Measurements from ENCODE around the gene NUDT19. TPM values are rescaled to one million over a fixed set of nuclear protein-coding genes. Genes with fewer than 3 reads are reported as not detected.
A peak's percentile ranks its signal among the peaks of the same experiment; 100 is the strongest.
"Not testable (repeated sequence)": the region's sequence is repeated elsewhere in the genome, so short reads cannot be mapped to it uniquely, and the experiment has no call there.

NUDT19 gene
- total and polyA plus RNA-seq, 9 donors: 5.3 to 9.4 (median 8.4) TPM

GRCh38 chr19:32735936-32736335, 44.3 kb downstream of the NUDT19 start:
- H3K27me3 ChIP-seq (ENCODE audit: control insufficient read depth, insufficient read depth, low read length): no peaks in the 10 kb centered on the region
- no peaks in the 10 kb centered on the region for H3K4me1 ChIP-seq (ENCODE audit: control insufficient read depth, insufficient read depth, low read length)
- no peaks in the 10 kb centered on the region for H3K36me3 ChIP-seq (ENCODE audit: control insufficient read depth, insufficient read depth, low read length)
- H3K27ac ChIP-seq (ENCODE audit: low read length): no peak overlapping the region
- no peaks in the 10 kb centered on the region for H3K9me3 ChIP-seq (replicated peaks; ENCODE audit: control insufficient read depth, low read depth, low read length)
- no peak overlapping the region for H3K4me3 ChIP-seq (ENCODE audit: low read length)
- no peak for DNase-seq
- WGBS (ENCODE audit: insufficient coverage): no CpG with 5 or more reads among the region's 4 CpGs

- H3K27me3 ChIP-seq (ENCODE audit: control insufficient read depth, insufficient read depth, low read length): no peaks in the 10 kb centered on the region
- no peak overlapping the region for H3K27ac ChIP-seq (ENCODE audit: low read length)
- no peak for DNase-seq
- H3K4me1 ChIP-seq (ENCODE audit: control insufficient read depth, insufficient read depth, low read length): no peaks in the 10 kb centered on the region
- H3K9me3 ChIP-seq (replicated peaks; ENCODE audit: control insufficient read depth, low read depth, low read length): no peaks in the 10 kb centered on the region
- 83% methylated on average over 1 of the region's 9 CpGs for WGBS (ENCODE audit: insufficient coverage)
- no peaks in the 10 kb centered on the region for H3K36me3 ChIP-seq (ENCODE audit: control insufficient read depth, insufficient read depth, low read length)
- no peak overlapping the region for H3K4me3 ChIP-seq (ENCODE audit: low read length)
These were observed 51.4 kb downstream of the NUDT19 start for GRCh38 chr19:32743021-32743420.

DNA sequence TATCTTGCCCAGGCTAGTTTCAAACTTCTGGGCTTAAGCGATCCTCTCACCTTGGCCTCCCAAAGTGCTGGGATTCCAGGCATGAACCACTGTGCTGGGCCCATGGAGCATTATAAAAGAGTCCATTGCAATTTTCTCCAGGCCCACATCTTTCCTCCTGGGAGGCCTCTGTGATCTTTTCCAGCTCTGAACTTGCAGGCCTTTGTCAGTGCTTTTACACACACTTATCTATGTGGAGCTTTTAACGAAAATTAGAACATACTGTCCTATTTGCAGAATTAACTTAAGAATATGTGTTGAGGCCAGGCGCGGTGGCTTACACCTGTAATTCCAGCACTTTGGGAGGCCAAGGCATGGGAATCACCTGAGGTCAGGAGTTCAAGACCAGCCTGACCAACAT, 51.8 kb downstream of the NUDT19 start:
- Histone ChIP-seq H3K36me3 (ENCODE audit: control insufficient read depth, insufficient read depth, low read length) (no peaks in the 10 kb centered on the region), H3K9me3 (replicated peaks; ENCODE audit: control insufficient read depth, low read depth, low read length) (no peaks in the 10 kb centered on the region), H3K4me3 (ENCODE audit: low read length) (no peak overlapping the region), H3K4me1 (ENCODE audit: control insufficient read depth, insufficient read depth, low read length) (no peaks in the 10 kb centered on the region), H3K27ac (ENCODE audit: low read length) (no peak overlapping the region), H3K27me3 (ENCODE audit: control insufficient read depth, insufficient read depth, low read length) (no peaks in the 10 kb centered on the region)
- DNase-seq: no peak
- WGBS (ENCODE audit: insufficient coverage): 83% methylated on average over 1 of the region's 4 CpGs

- Histone ChIP-seq H3K27ac (ENCODE audit: low read length) (no peak overlapping the region), H3K4me1 (ENCODE audit: control insufficient read depth, insufficient read depth, low read length) (no peaks in the 10 kb centered on the region), H3K9me3 (replicated peaks; ENCODE audit: control insufficient read depth, low read depth, low read length) (no peaks in the 10 kb centered on the region), H3K36me3 (ENCODE audit: control insufficient read depth, insufficient read depth, low read length) (no peaks in the 10 kb centered on the region), H3K4me3 (ENCODE audit: low read length) (no peak overlapping the region), H3K27me3 (ENCODE audit: control insufficient read depth, insufficient read depth, low read length) (peaks cover 4% of the 10 kb centered on the region)
- WGBS (ENCODE audit: insufficient coverage): 93% methylated on average over 12 of the region's 18 CpGs
- DNase-seq: no peak
These were observed 53.1 kb downstream of the NUDT19 start for GRCh38 chr19:32744555-32745325.

- not testable (repeated sequence) for H3K27me3 ChIP-seq (ENCODE audit: control insufficient read depth, insufficient read depth, low read length); H3K4me1 ChIP-seq (ENCODE audit: control insufficient read depth, insufficient read depth, low read length); H3K4me3 ChIP-seq (ENCODE audit: low read length); DNase-seq; H3K27ac ChIP-seq (ENCODE audit: low read length); H3K9me3 ChIP-seq (replicated peaks; ENCODE audit: control insufficient read depth, low read depth, low read length); H3K36me3 ChIP-seq (ENCODE audit: control insufficient read depth, insufficient read depth, low read length)
- 8% methylated on average over 2 of the region's 2 CpGs for WGBS (ENCODE audit: insufficient coverage)
These were observed 54.1 kb downstream of the NUDT19 start for GRCh38 chr19:32745594-32746251.

DNA sequence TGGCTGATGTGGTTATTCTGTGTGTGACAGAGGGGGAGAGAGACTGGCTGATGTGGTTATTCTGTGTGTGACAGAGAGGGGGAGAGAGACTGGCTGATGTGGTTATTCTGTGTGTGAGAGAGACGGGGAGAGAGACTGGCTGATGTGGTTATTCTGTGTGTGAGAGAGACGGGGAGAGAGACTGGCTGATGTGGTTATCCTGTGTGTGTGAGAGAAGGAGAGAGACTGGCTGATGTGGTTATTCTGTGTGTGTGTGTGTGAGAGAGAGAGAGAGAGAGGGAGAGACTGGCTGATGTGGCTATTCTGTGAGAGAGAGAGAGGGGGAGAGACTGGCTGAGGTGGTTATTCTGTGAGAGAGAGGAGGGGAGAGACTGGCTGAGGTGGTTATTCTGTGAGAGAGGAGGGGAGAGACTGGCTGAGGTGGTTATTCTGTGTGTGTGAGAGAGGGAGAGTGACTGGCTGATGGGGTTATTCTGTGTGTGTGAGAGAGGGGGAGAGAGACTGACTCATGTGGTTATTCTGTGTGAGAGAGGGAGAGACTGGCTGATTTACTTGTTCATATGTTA, 55.1 kb downstream of the NUDT19 start:
- WGBS (ENCODE audit: insufficient coverage): 0% methylated on average over 2 of the region's 2 CpGs

DNA sequence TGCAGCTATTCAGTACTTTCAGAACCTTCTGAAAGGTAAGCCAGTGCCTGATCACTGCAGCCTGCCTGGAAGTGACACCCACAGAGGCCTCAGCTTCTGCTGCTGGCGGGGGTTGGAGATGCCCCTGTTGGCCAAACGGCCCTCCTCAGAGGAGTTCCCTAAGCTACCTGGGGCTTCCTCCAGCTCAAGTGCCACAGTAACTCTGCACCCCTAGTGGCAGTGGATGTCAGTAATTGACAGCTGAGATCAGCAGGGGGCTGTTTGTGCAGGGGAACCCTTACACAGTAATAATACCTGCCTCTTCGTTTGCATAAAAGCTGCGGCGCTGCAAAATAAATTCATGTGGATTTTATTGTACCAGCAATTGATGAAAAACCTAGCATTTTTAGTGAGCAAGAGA, 56.9 kb downstream of the NUDT19 start:
- whole genome bisulfite sequencing (ENCODE audit: insufficient coverage): 40% methylated on average over 1 of the region's 5 CpGs
- H3K4me3 ChIP-seq (ENCODE audit: low read length): no peak overlapping the region

More for the DNA sequence above, 55.1 kb downstream of the NUDT19 start:
- not testable (repeated sequence) for H3K36me3 ChIP-seq (ENCODE audit: control insufficient read depth, insufficient read depth, low read length); H3K4me1 ChIP-seq (ENCODE audit: control insufficient read depth, insufficient read depth, low read length); H3K27ac ChIP-seq (ENCODE audit: low read length); H3K4me3 ChIP-seq (ENCODE audit: low read length); DNase-seq; H3K9me3 ChIP-seq (replicated peaks; ENCODE audit: control insufficient read depth, low read depth, low read length); H3K27me3 ChIP-seq (ENCODE audit: control insufficient read depth, insufficient read depth, low read length)

GRCh38 chr19:32748948-32749347, 57.3 kb downstream of the NUDT19 start:
- DNase-seq: no peak
- peaks cover 6% of the 10 kb centered on the region for H3K27me3 ChIP-seq (ENCODE audit: control insufficient read depth, insufficient read depth, low read length)
- no peaks in the 10 kb centered on the region for H3K4me1 ChIP-seq (ENCODE audit: control insufficient read depth, insufficient read depth, low read length)
- WGBS (ENCODE audit: insufficient coverage): 49% methylated on average over 2 of the region's 3 CpGs
- no peaks in the 10 kb centered on the region for H3K36me3 ChIP-seq (ENCODE audit: control insufficient read depth, insufficient read depth, low read length)
- H3K27ac ChIP-seq (ENCODE audit: low read length): no peak overlapping the region
- H3K4me3 ChIP-seq (ENCODE audit: low read length): no peak overlapping the region
- H3K9me3 ChIP-seq (replicated peaks; ENCODE audit: control insufficient read depth, low read depth, low read length): no peaks in the 10 kb centered on the region

More for the DNA sequence above, 56.9 kb downstream of the NUDT19 start:
- Histone ChIP-seq H3K36me3 (ENCODE audit: control insufficient read depth, insufficient read depth, low read length) (no peaks in the 10 kb centered on the region), H3K27ac (ENCODE audit: low read length) (no peak overlapping the region), H3K27me3 (ENCODE audit: control insufficient read depth, insufficient read depth, low read length) (peaks cover 6% of the 10 kb centered on the region), H3K9me3 (replicated peaks; ENCODE audit: control insufficient read depth, low read depth, low read length) (no peaks in the 10 kb centered on the region), H3K4me1 (ENCODE audit: control insufficient read depth, insufficient read depth, low read length) (no peaks in the 10 kb centered on the region)
- no peak for DNase-seq

GRCh38 chr19:32749361-32749760, 57.7 kb downstream of the NUDT19 start:
- Histone ChIP-seq H3K36me3 (ENCODE audit: control insufficient read depth, insufficient read depth, low read length) (no peaks in the 10 kb centered on the region), H3K4me1 (ENCODE audit: control insufficient read depth, insufficient read depth, low read length) (no peaks in the 10 kb centered on the region), H3K27ac (ENCODE audit: low read length) (no peak overlapping the region), H3K9me3 (replicated peaks; ENCODE audit: control insufficient read depth, low read depth, low read length) (no peaks in the 10 kb centered on the region), H3K27me3 (ENCODE audit: control insufficient read depth, insufficient read depth, low read length) (peaks cover 6% of the 10 kb centered on the region), H3K4me3 (ENCODE audit: low read length) (no peak overlapping the region)
- DNase-seq: no peak
- WGBS (ENCODE audit: insufficient coverage): 83% methylated on average over 2 of the region's 6 CpGs

DNA sequence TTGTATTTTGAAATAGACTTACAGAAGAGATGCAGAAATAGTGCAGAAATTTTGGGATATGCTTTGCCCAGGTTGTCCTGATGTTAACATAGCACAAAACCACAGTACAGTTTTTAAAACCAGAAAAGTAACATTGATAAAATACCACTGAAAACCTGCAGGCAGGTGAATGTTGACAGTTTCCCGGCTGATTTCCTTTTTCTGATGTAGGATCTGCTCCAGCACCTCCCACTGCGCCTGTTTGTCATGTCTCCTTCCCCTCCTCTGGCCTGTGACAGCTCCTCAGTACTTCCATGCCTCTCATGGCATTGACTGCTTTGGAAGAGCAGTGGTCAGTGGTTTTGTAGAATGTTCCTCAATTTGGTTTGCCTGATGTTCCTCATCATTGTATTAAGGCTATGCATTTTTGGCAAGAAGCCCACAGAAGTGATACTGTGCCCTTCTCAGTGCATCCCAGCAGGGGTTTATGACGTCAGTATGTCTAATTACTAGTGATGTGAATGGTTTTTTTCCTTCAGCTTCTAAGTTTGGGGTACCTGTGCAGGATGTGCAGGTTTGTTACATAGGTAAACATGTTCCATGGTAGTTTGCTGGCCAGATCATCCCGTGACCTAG, 58.9 kb downstream of the NUDT19 start:
- WGBS (ENCODE audit: insufficient coverage): 63% methylated on average over 2 of the region's 4 CpGs
- DNase-seq: peak; percentile 4

More for the DNA sequence above, 58.9 kb downstream of the NUDT19 start:
- Histone ChIP-seq H3K27ac (ENCODE audit: low read length) (no peak overlapping the region), H3K4me1 (ENCODE audit: control insufficient read depth, insufficient read depth, low read length) (no peaks in the 10 kb centered on the region), H3K9me3 (replicated peaks; ENCODE audit: control insufficient read depth, low read depth, low read length) (no peaks in the 10 kb centered on the region), H3K27me3 (ENCODE audit: control insufficient read depth, insufficient read depth, low read length) (peaks cover 6% of the 10 kb centered on the region), H3K36me3 (ENCODE audit: control insufficient read depth, insufficient read depth, low read length) (no peaks in the 10 kb centered on the region), H3K4me3 (ENCODE audit: low read length) (no peak overlapping the region)

Data from muscle of leg (tissue), 11 donors.